HG03457 (cell line): ENCODE results near the gene ARHGDIA.

ENCODE experiments used
- ATAC-seq: cut with Tn5 transposase; IDR thresholded peaks from one replicate; pipeline ENCODE4 v1.9.1; 2021; ENCODE audit warnings: moderate number of reproducible peaks; ENCODE audit not compliant: unreplicated experiment

Gene ARHGDIA

GRCh38 chr17:81888988-81889595, 18.0 kb upstream of the ARHGDIA start:
- no peak for ATAC-seq

GRCh38 chr17:81888105-81888987, 17.2 kb upstream of the ARHGDIA start:
- ATAC-seq = no peak

- ATAC-seq = no peak
These were observed 14.9 kb upstream of the ARHGDIA start for GRCh38 chr17:81885869-81886548.

- no peak for ATAC-seq
These were observed 14.3 kb upstream of the ARHGDIA start for GRCh38 chr17:81885454-81885853.

GRCh38 chr17:81884968-81885367, 13.8 kb upstream of the ARHGDIA start:
- ATAC-seq = no peak

GRCh38 chr17:81884520-81884919, 13.4 kb upstream of the ARHGDIA start:
- ATAC-seq = no peak

- no peak for ATAC-seq
These were observed 8.0 kb upstream of the ARHGDIA start for GRCh38 chr17:81879121-81879520.

- ATAC-seq = no peak
These were observed 7.2 kb upstream of the ARHGDIA start for GRCh38 chr17:81878294-81878693.

GRCh38 chr17:81877569-81877968, 6.4 kb upstream of the ARHGDIA start:
- no peak for ATAC-seq

- peak; percentile 32 for ATAC-seq
These were observed 472 bp upstream of the ARHGDIA start for GRCh38 chr17:81871387-81872230.

GRCh38 chr17:81870131-81870980, 781 bp downstream of the ARHGDIA start:
- peak; percentile 14 for ATAC-seq

- ATAC-seq = no peak
These were observed 1.7 kb downstream of the ARHGDIA start for GRCh38 chr17:81869221-81870130.

GRCh38 chr17:81868674-81869220, 2.4 kb downstream of the ARHGDIA start:
- ATAC-seq = no peak

- ATAC-seq = no peak
These were observed 3.0 kb downstream of the ARHGDIA start for GRCh38 chr17:81867991-81868673.

- ATAC-seq = no peak
These were observed 3.8 kb downstream of the ARHGDIA start for GRCh38 chr17:81867170-81867990.

- no peak for ATAC-seq
These were observed 4.5 kb downstream of the ARHGDIA start for GRCh38 chr17:81866440-81867169.
